GM10248 (cell line): ENCODE data around the gene ING3.
"Not testable (repeated sequence)": the region's sequence is repeated elsewhere in the genome, so short reads cannot be mapped to it uniquely, and the experiment has no call there.

Experiments used
- CTCF ChIA-PET: fragments of 300-600 bp; sonication (Branson Sonifier 250); formaldehyde crosslinking; extraction: SDS; loops from one replicate; lab custom pipeline; 2021; ENCODE audit warnings: antibody characterized with exemption; lab: Yijun Ruan, JAX
- POLR2A ChIA-PET: fragments of 350-650 bp; sonication (Branson Sonifier 250); formaldehyde crosslinking; extraction: SDS; loops from one replicate; lab custom pipeline; 2020; ENCODE audit warnings: antibody characterized with exemption; lab: Yijun Ruan, JAX
- DNase-seq: peaks from one replicate; pipeline ENCODE4 v3.0.0; 2012; ENCODE audit errors: extremely low spot score
- CTCF ChIP-seq: IDR thresholded peaks from 2 replicates; pipeline ENCODE4 v1.5.1; 2012; ENCODE audit warnings: mild to moderate bottlenecking, low read depth; ENCODE audit errors: extremely low read depth, missing control alignments, control extremely low read depth

The ING3 gene

GRCh38 chr7:120973849-120974248, 23.3 kb downstream of the ING3 start:
- CTCF ChIA-PET = interaction anchor here (1.2 to 4.3 kb wide), 2 partner anchors 13 to 181 kb away, joined by 3 to 44 read pairs; partner anchors contain the start of gene CPED1
- POLR2A ChIA-PET = no interaction called here
- no peak for TF ChIP-seq CTCF
- DNase-seq = no peak

- no peak for TF ChIP-seq CTCF
- ChIA-PET POLR2A (no interaction called here), CTCF (interaction anchor here (1.3 to 3.8 kb wide), 2 partner anchors 9 to 11 kb away, joined by 3 to 18 read pairs; partner anchors contain the start of gene CPED1)
- no peak for DNase-seq
These were observed 29.4 kb downstream of the ING3 start for GRCh38 chr7:120979765-120980499.

GRCh38 chr7:120981117-120981516, 30.5 kb downstream of the ING3 start:
- POLR2A ChIA-PET = no interaction called here
- TF ChIP-seq CTCF = no peak
- DNase-seq = no peak
- CTCF ChIA-PET = interaction anchor here (0.9 to 3.8 kb wide), 2 partner anchors 8 to 127 kb away, joined by 3 to 18 read pairs; partner anchors contain the start of gene CPED1

GRCh38 chr7:120981888-120982615, 31.5 kb downstream of the ING3 start:
- ChIA-PET POLR2A (no interaction called here), CTCF (interaction anchor here (0.9 kb wide), 1 partner anchor 126 kb away, joined by 3 read pairs; no protein-coding TSS in a partner anchor)
- no peak for DNase-seq
- TF ChIP-seq CTCF = no peak

- DNase-seq, CTCF ChIA-PET, POLR2A ChIA-PET: not testable (repeated sequence)
These were observed 33.0 kb downstream of the ING3 start for GRCh38 chr7:120983592-120983991.

GRCh38 chr7:120984406-120984805, 33.8 kb downstream of the ING3 start:
- TF ChIP-seq CTCF = no peak
- ChIA-PET CTCF (interaction anchor here (1.0 to 7.5 kb wide), 6 partner anchors 10 to 178 kb away, joined by 3 to 72 read pairs (median 4); partner anchors contain the start of gene TSPAN12), POLR2A (no interaction called here)
- DNase-seq = no peak
